ENCODE measurements around the gene EDARADD.

Gene EDARADD

DNA sequence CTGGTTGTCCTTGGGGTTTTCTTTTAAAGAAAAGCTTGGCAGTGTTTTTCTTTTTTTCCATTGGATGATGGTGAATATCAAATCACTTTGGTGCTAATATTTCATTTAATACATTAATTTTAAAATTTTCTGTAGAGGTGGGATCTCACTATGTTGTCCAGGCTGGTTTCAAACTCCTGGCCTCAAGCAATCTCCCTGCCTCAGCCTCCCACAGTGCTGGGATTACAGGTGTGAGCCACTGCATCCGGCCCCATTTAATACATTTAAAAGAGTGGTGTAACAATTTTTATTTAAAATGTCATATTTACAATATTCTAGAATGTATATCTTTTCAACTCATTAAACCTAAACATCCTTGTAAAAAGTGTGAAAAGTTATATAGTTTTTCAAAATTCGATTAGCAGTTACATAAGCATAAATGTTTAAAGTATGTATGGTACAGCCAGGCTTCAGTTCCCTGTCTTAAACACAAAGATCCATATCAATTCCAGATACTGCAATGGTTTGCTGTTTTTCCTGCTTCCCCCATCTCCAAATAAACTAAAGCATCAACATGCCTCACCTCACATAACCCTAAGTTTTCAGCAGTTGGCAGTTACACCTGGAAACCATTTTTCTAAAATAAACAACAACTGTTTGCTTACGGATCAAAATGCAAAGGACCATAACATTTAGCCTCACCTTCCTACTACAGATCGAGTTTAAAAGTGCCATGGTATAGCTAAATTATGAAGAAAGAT is 120.8 kb downstream of the EDARADD start:
- DNase-seq (ENCODE audit: low read depth), result no peak

DNA sequence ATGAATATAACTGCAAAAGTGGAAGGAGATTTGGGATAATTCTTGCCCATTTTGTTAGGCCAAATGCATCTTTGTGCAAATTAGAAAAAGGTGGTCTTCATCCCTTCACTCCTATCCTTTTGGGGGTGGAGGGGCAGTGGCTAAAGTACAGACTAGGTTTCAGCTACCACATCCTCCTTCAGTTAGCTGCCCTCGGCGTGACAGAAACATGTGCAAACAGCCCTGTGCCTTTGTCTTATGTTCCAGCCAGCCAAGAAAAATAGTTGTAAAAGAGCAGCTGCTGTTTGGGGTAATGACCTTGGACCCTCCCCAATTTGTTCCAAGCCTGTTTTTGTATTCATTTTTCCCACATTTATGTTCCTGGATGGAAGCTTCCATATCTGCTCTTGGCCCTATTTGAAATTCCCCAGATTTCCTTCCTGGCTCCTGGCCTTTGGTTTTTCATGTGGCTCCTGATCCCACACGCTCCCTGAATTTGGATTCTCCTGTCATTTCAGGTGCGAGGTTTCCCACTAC is 121.4 kb downstream of the EDARADD start:
- DNase-seq (ENCODE audit: low read depth), result no peak

DNA sequence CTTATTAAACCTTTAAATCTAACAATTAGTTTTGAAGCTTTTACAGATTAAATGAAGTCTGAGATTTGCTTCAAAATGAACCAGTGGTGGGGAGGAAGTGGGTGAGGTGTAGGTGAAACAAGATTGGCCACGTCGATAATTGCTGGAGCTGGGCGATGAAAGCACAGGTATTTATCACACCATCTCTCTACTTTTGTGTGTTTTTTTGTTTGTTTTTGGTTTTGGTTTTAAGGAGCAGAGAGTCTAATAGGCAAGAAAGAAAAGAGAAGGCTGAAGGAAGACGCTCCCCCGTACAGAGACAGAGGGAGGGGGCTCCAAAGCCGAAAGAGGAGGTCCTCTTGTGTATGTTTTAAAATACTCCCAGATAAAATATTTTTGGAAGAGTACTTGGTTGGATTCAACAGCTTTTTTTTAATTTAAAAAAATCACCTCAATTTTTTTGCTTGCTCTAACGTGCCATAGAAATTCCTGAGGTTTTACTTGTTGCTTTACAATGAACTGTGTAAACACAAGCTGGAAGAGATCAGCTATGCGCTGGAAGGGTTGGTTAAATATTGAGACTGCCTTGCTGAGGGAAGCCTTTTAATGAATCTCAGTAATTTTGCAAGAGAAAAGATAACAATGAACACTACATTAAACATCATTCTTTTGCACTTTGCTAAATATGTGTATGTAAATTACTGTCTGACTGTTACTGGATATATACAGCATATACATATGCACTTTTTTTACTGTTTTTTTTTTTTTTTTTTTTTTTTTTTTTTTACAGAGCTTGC is 123.0 kb downstream of the EDARADD start:
- DNase-seq (ENCODE audit: low read depth), result peak; percentile 83

DNA sequence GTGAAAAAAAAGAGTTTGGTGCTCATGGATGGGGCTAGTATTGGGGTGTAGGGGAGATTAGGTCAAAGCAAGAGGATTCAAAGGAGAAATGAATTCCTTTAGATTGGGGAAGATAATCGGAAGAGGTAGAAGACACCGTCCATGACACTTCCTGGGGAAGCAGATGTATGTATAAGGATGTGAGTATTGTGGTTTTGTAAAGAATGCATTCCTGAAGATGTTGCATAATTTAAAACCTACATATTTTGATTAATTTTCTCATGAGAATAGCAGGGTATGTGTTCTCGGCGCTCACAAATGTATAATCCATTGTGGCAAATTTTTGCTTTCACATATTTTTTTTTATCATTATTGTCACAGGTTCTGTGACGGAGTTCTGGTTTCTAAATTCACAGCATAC is 124.2 kb downstream of the EDARADD start:
- peak; percentile 39 for DNase-seq (ENCODE audit: low read depth)

DNA sequence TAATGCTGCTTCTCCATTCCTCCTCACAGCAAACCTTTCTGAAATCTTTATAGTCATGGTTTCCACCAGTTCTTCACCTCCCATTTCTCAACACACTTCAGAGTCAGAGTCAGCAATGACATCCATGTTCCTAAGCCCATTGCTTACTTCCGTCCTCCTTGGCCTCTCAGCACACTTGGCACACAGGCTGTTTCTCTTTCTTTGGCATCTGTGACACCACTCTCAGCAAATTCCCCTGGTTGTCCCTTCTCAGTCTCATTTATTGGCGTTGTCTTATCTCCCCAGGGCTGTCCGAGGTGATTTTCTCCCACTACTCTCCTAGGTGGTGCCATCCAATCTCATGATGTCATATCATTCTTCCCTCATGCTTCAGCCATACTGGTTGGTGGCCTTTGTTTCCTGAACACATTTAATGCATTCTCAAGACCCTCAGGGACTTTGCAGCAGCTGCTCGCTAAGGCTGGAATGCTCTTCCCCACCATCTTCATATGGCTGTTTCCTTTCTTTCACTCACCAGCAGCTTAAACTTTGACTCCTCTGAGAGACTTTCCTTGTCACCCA is 126.4 kb downstream of the EDARADD start:
- DNase-seq (ENCODE audit: low read depth), result no peak

DNA sequence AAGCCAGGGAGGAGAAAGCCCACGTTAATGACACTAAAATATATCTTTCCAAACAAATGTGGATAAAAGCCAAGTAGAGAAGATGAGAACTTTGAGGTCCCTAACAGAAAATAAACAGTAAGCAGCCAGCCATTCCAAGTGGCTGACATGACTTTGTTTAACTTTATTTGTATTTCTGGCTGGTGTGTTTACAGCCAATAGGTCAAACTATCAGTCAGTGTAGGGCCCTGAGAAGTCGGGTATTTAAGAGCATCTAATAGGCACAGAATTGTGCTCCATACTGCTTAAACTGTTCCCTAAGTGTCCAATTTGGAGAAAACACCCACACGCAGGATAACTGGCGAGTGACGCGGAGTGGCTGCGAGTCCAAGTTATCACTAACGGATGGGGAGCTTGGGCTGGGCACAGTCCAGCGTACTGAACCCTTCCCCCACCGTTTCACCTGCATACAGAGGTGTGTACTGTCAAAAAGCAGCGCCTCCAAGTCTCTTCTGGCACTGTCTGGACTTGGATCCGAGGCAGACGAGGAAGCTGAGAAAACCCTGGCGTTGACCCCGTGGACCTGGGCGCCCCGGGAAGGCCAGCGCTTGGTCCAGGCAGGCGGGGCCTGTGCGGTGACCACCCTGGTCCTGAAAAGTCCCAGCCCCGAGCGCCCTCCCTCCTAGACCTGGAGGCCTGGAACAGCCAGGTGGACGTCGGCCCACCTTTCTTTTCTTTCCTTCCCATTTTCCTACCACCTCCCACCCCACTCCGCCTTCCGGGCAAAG is 129.0 kb downstream of the EDARADD start:
- DNase-seq (ENCODE audit: low read depth), result no peak

DNA sequence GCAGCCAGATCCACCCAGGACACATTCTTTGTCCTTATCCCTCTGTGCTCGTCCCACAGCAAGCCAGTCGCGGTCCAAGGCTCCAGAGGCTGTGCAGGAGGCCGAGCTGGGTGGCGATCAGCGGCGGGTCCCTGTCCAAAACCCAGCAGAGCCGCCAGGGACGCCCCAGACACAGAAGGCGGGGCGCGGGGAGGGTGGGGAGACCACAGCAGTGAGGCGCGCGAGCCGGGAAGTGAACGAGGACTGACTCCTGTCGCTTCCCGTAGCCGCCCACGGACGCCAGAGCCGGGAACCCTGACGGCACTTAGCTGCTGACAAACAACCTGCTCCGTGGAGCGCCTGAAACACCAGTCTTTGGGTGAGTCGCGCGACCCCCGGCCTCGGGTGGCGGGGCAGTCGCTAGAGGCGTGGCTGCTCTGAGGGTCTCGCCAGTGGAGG is 129.6 kb downstream of the EDARADD start, which contains the start of gene LGALS8:
LGALS8 (plus strand) TSS at position 279 of the 438 bp plus-strand sequence. CDS start 2,089 bp downstream, outside the sequence.
- peak; percentile 69 for DNase-seq (ENCODE audit: low read depth)

DNA sequence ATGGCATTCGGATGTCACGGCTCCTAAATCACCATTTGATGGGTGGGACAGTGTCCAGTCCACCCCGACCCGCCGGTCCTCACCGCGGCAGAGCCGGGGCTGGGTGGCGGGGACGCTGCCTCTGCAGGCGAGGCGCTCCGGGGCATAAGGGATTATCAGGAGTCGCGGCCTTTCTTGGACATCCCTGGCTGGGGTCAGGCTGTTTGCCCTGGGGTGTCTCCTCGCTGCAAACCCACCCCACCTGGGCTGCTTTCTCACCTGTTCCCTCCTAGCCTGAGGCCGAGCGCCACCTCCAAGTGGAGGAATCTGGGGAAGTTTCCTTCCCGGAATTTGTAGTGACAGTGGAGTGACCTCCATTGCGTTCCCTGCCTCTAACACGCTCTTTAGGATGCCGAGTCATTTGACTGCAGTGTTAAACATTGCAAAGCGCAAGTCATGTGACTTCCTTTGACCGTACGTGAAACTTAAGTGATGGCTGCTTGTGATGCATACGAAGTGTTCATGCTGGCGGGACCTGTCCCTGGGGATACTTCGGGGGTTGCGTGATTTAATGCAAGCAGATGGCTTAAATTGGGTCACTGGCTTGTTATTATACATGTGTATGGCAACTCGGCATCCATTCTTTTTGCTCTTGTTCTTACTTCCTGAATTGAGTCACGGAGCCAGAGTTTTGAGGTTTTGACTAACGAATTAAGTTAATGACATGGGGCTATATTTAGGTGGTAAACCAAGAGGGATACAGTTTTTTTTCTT is 130.2 kb downstream of the EDARADD start:
- peak; percentile 83 for DNase-seq (ENCODE audit: low read depth)

DNA sequence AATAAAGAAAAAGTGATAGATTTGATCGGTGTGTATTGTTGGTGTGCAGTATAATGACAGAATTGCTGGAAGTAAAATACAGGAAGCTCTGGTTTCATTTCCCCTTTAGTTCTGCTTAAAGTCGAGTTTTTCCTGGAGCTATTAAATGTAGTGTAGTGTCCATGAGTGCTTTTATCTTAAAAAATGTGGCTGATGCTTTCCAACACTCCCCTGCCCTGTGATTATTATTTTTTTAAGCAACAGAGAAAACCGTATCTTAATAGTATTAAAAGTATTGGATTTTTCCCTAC is 130.8 kb downstream of the EDARADD start:
- DNase-seq (ENCODE audit: low read depth), result no peak

DNA sequence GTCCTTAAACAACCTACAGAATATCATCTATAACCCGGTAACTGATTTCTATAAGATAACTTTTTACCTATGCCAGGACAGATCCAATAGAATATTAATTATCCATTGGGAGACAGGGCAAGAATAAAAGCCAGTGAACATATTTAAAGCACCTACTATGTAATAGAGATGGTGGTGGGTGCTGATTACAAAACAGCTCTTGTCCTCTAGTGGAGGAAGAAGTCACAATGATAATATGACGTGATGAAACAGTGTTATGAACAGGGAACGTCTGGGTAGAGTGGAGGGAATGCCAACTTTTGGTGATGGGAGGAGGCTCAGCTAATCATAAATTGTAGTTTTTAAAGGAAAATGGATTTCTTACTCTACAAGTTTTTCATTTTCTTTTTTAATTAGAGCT is 132.0 kb downstream of the EDARADD start:
- no peak for DNase-seq (ENCODE audit: low read depth)

DNA sequence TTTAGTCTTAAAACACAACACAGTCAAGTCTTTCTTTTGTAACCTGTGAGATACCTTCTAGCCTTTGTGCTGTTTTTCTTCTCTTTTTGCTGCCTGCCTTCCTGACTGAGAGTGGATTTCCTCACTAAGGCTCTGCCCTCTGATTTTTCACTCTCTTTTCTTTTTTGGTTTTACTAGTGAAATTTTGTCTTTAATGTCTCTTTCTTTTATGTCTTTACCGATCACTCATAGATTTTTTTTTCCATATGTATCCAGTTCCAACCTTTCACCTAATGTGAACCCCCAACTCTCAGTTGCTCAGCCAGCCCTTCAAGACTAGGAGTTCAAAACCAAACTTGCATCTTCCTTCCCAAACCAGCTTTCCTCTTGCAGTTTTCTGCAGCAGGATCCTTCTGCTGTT is 136.2 kb downstream of the EDARADD start:
- no peak for DNase-seq (ENCODE audit: low read depth)

DNA sequence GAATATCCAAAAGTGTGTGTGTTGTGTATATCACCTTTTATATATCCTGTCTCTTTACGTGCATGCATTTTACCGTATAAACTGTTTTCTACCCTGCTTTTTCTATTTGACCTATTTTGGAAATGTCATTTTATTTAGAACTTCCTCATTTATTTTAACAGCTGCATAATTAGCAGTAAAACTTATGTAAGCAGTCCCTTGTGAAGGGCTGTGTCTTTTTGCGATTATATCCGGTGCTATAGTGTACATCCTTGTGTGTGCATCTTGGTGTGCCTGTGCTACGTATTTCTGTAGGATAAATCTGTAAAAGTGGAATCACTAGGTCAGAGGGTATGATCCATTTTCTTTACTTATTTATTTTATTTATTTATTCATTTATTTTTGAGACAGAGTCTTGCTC is 136.9 kb downstream of the EDARADD start:
- DNase-seq (ENCODE audit: low read depth), result no peak

DNA sequence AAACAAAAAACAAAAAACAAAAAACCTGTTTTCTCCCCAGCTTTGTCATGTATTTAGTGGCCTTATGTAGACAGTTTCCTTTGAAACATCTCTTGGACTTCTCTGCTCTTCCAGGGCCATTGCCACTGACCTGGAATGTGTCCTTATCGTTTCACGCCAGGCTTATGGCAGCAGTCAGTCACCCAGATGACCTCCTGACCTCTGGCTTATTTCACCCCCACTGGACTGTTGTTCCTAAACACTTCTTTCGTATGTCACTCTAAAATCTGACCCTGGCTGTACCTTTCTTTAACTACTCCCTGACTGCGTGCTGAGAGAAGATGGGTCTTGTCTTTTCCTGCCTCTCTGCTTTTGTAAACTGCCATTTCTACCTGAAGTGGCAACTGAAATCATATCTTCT is 138.8 kb downstream of the EDARADD start:
- DNase-seq (ENCODE audit: low read depth), result no peak

DNA sequence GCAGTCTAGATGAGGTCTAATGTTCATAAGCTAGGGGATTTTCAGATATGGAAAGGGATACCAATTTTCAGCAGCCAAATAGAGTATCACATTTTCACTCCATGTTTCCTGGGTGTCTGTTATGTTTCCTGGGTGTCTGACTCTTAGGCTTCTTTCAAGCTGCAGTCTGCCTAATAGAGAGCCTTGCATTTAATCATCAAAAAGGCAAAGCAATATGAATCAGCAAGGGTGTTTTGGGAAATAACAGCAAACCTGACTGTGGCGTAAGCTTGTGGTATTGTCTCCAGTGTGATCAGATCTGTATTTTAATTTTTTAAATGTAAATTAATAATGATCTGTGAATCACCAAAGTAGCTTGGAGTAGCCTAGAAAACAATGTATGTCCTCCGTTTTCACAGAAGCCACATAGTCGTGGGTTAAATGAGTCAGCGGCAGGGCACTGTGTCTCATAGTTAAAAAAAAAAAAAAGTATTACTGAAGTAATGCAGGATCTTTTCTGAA is 140.1 kb downstream of the EDARADD start:
- DNase-seq (ENCODE audit: low read depth), result peak; percentile 76

Data from amniotic epithelial cell (primary cell).